Measurements from ENCODE around the gene TBL1XR1. TPM values are rescaled to one million over a fixed set of nuclear protein-coding genes. Genes with fewer than 3 reads are reported as not detected.

The TBL1XR1 gene
- total RNA-seq, 1 experiment from 2014 or later, result 161 TPM

DNA sequence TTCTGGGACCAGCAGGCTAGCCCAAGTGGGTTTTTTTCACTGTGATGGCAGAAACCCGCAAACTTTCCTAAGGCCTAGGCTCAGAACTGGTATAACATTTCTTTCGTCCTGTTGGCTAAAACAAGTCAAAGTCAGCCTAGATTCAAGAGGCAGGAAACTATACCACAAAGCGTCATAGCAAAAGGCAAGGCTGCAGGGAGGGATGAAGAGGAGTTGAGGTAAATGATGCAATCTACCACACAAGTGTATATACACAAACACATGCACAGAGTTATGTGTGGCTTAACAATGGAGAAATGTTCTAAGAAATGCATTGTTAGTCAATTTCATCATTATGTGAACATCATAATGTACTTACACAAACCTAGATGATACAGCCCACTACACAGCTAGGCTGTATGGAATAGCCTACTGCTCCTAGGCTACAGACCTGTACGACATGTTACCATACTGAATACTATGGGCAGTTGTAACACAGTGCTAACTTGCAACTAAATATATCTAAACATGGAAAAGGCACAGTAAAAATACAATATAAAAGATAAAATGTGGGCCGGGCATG, 225.6 kb downstream of the TBL1XR1 start:
- Histone ChIP-seq H3K27me3 (no peaks in the 10 kb centered on the region), H3K4me3 (no peak overlapping the region), H3K27ac (no peak overlapping the region), H3K9me3 (replicated peaks) (no peaks in the 10 kb centered on the region), H3K36me3 (no peaks in the 10 kb centered on the region), H3K4me1 (no peaks in the 10 kb centered on the region)
- no peak for DNase-seq

DNA sequence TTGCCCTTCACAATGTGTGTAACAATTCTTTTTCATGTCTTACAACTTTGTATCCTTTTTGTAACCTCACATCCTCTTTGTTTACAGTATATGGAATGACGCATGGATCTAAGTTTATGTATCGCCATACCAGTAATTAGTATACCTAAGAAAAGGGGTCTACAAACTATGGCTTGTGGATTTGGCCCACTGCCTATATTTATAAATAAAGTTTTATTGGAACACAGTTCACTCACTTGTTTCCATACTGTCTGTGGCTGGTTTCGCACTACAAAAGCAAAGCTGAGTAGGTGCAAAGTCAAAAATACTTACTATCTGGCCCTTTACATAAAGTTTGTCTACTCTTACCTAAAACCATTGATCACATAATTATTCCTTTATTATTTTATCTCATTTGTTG, 226.5 kb downstream of the TBL1XR1 start:
- no peaks in the 10 kb centered on the region for H3K4me1 ChIP-seq
- DNase-seq, result no peak

DNA sequence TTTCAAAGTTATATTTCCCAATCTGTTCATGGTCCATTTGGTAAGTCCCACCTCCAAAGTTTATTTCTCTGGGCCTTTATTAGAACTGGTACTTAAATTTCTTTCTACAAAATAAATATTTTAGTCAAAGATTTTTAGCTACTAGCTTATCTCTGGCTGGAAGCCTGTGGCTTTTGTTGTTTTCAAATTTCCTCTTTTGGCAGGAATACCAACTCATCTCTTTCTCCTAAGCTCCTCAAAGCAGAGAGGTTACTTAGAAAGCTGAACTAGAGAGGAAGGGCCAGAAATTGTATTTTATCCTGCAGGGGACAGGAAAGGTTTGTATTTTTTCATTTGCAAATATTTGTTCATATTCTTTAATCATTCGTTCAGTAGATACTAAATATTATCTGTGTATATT, 227.8 kb downstream of the TBL1XR1 start:
- H3K36me3 ChIP-seq, result no peaks in the 10 kb centered on the region
- H3K4me1 ChIP-seq, result no peaks in the 10 kb centered on the region
- H3K9me3 ChIP-seq (replicated peaks), result no peaks in the 10 kb centered on the region
- DNase-seq, result no peak
- no peak overlapping the region for H3K27ac ChIP-seq
- H3K27me3 ChIP-seq, result no peaks in the 10 kb centered on the region
- H3K4me3 ChIP-seq, result no peak overlapping the region

More for the DNA sequence above, 226.5 kb downstream of the TBL1XR1 start:
- no peaks in the 10 kb centered on the region for H3K36me3 ChIP-seq
- no peak overlapping the region for H3K4me3 ChIP-seq
- no peak overlapping the region for H3K27ac ChIP-seq
- no peaks in the 10 kb centered on the region for H3K27me3 ChIP-seq
- H3K9me3 ChIP-seq (replicated peaks), result no peaks in the 10 kb centered on the region

Data from SJCRH30 (cell line).